Medulla oblongata (tissue), 1 donor: ENCODE measurements around the gene PDE6G.
"Not testable (repeated sequence)": the region's sequence is repeated elsewhere in the genome, so short reads cannot be mapped to it uniquely, and the experiment has no call there.

Experiments
- DNase-seq: peaks from one replicate; pipeline ENCODE4 v3.0.0-alpha.2; 2015; ENCODE audit errors: extremely low spot score

Gene PDE6G

DNA sequence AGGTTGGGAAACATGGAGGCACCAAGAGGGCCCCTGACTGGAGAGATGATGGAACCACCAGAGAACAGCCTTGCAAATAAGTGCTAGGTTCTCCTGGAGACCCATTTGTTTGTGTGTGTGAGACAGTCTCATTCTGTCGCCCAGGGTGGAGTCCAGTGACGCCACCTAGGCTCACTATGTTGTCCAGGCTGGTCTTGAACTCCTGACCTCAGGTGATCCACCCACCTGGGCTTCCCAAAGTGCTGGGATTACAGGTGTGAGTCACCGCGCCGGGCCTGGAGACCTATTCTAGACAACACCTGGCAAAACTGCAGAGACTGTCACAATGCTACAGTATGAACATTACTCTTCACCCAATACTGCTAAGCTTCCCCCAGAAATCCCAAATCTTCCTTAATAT lies 20.9 kb downstream of the PDE6G start:
- DNase-seq, result no peak

DNA sequence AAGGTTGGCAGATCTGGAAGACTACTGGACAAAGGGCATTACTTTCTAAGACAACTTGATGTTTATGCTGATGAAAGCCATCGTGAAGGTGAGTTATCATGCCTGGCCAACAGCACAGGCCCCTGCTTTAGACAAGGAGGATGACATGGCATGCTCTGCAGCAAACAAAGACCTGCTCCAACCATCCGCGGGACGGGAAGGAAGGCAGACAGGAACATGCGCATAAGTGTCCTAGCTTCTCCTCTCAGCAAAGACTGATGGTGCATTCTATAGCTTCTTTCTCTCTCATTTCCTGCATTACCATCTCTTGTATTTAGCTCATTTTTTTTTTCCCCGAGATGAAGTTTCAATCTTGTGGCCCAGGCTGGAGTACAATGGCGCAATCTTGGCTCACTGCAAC lies 24.9 kb downstream of the PDE6G start:
- no peak for DNase-seq

DNA sequence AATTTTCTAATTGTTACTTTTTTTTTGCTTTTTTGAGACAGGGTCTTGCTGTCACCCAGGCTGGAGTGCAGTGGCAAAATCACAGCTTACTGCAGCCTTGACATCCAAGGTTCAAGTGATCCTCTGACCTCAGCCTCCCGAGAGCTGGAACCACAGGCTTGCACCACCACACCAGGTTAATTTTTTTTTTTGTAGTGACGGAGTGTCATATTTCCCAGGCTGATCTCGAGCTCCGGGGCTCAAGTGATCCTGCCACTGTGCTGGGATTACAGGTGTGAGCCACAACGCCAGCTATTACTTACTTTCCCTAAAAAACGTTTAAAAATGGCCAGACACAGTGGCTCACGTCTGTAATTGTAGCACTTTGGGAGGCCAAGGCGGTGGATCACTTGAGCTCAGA lies 26.1 kb downstream of the PDE6G start:
- no peak for DNase-seq

DNA sequence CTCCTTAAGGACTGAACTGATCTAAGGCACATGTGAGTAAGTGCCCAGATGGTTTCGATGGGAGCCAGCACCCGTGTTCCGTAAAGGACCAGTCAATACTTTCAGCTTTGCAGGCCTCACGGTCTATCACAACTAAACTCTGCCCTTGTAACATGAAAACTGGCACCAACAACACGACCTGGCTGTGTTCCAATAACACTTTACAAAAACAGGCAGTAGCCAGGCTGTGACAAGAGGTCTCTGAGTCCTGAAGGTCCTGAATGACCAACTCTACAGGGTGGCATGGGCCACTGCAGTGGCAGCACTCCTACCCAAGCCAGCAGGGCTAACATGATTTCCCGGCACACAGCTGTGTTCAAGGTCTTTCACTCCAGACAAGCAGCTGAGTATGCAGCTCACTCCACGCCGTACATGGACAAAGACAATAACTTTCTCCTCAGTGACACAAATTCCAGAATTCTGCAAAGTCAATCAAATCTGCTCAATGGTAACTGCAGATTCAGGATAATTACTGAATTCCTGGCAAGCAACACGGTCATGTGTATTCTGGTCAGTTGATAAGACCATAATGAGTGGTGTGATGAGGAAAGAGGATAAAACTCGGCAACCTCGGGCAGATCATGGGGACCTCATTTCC lies 34.7 kb downstream of the PDE6G start:
- peak; percentile 7 for DNase-seq

DNA sequence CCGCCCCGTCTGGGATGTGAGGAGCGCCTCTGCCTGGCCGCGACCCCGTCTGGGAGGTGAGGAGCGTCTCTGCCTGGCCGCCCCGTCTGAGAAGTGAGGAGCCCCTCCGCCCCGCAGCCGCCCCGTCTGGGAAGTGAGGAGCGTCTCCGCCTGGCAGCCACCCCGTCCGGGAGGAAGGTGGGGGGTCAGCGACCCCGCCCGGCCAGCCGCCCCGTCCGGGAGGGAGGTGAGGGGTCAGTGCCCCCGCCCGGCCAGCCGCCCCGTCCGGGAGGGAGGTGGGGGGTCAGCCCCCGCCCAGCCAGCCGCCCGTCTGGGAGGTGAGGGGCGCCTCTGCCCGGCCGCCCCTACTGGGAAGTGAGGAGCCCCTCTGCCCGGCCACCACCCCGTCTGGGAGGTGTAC lies 38.0 kb downstream of the PDE6G start:
- not testable (repeated sequence) for DNase-seq

DNA sequence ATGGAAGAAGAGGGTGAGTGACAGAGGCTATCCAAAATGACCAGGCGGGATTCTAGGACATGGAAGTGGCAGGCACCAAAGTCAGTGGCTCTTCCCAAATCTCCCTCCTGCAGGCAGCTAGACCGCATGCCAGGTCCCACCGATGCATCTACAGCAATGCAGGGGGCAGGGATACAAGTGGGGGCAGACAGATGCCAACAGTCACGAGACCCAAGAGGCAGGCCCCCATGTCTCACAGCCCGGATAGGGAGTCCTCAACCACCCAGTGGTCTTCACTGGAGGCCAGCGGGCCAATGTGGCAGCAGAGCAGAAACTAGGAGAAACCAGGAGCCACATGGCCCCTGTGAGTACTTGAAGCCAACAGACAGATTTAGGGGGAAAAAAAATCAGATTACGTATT lies 39.5 kb downstream of the PDE6G start:
- DNase-seq, result no peak

DNA sequence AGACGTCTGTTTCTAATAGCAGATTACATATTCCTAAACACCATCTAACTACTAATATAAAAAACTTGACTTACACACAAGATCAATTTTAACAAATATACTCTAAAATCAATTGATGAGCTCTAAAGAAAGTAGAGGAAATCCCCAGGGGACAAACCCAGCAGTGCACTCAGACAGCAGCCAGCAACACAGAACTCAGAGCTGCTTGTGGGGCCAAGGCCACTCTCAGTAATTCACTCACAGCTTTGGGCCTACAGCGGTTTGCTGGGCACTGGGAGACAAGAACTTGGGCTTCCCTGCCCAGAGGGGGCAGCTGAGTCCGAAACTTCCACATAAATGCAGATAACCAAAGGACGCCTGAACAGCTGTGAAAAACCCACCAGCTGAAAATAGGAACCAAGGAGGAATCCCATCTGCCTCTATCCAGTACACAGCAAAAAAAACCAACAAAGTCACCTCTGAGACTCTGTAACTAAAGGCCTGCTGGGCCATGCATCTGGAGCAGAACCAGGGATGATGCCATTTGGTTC lies 40.9 kb downstream of the PDE6G start:
- DNase-seq, result no peak

DNA sequence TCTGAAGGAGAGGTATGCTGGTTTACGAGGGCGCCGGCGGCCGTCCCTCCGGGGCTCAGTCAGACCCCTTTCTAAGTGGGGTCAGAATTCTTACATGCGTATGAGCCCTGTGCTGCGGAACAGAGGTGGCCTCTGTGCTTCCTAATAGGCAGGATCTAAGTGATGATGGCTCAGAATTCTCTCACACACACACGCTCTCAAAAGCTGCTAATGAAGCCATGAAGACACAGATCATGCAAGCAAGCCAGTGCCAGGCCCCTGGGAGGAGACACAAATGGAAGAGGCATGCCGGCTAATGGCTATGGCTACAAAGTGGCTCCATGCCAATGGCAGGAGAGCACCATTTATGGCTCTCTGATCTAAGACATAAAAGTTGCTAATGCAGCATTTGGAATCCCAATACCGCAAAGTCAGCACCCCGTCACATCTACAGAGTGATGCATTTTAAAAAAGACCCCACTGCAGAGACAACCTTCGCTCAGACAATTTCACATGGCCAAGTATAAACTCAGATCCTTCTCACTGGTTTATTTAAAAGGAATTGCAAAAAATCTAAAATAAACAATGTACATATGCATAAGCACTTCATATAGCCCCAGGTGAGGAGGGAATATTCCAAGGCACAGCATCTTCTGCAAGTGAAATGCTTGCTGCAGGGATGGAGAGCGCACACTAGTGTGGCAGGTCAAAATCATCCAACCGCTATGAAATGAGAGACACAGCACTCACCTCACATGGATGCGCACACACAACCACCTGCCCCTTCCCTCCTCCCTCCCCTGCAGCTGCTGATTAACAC lies 44.0 kb downstream of the PDE6G start:
- DNase-seq, result no peak

DNA sequence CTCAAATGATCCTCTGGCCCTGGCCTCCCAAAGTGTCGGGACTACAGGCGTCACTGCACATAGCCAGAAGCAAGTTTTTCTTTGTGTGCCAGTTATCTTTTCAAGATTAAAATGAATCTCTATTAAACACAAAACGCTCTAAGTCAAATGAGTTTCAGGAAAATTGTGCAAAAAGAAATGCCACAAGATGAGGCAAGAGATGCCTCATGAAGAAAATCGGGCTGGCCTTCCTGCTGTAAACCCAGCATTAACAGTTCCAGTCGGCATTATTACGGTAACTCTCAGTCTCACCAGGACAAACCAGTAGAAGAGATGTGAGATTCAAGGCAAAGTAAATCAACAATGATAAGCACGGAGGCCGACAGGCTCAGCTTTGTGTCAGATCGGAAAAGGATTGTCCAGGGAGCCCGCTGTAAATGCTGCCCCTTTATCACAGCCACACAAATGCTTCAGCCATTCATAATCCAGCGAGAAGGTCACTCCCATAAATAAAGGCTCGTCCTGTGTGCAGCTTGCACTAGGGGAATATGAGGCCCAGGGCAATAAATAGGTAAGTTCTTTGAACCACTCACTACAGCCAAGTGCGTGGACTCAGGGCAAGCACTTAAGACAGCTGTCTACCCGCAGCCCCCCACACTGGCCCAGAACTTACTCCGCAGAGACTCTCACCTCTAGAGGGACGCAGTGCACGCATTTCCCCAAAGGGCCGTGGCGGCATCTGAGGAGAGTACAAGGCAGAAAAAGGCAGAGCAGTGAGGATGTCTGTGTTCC lies 46.6 kb downstream of the PDE6G start:
- DNase-seq, result no peak

DNA sequence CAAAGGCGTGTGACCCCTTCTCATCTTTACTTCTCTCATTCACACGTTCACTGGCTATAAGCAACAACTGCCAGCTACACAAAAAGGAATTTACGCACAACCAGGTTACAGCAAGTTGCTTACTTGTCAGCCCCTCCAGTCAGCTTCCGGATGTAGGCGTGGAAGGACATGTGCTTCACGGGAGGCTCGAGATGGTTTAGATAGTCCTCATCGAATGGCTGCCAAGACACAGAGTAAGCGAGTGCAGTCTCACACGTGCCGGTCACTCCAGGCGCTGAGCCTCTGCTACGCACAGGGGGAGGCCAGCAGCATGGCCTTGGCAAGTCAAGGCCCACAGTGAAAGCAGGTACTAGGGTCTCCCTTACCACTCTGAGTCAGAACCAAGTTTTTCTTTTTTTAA lies 47.7 kb downstream of the PDE6G start:
- DNase-seq, result no peak

DNA sequence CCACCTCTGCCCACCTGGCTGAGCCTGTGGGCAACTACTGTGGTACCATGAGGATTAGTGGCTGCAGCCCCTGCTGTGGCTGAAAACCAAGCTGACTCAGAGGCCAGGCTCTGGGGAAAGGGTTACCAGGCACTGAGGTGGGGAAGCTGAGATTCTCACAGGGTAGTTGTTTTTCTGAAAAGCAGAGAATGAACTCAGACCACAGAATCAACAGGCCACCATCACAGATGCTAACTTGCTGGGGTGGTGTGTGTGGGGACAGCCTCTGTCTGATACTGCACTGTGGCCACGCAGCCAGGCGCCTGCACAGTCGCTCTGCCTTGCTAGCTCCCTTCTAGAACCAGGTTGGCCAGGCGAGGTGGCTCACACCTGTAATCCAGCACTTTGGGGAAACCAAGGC lies 48.3 kb downstream of the PDE6G start:
- no peak for DNase-seq

DNA sequence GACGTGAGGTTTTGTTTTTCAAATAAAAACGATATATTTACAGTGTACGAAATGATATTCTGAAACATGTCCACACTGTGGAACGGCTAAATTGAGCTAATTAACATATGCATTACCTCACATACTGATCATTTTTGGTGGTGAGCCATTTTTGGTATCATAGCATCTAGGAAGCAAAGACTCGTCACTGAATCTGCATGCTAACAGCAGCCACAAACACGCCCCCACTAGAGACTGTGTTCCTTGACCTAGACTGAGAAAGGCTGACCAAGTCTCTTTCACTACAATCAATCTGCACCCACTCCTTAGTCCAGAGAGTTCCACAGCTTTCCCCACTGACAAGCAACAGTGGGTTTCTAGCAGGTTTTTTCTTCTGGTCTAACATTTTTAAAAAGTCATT lies 48.9 kb downstream of the PDE6G start:
- DNase-seq, result no peak

DNA sequence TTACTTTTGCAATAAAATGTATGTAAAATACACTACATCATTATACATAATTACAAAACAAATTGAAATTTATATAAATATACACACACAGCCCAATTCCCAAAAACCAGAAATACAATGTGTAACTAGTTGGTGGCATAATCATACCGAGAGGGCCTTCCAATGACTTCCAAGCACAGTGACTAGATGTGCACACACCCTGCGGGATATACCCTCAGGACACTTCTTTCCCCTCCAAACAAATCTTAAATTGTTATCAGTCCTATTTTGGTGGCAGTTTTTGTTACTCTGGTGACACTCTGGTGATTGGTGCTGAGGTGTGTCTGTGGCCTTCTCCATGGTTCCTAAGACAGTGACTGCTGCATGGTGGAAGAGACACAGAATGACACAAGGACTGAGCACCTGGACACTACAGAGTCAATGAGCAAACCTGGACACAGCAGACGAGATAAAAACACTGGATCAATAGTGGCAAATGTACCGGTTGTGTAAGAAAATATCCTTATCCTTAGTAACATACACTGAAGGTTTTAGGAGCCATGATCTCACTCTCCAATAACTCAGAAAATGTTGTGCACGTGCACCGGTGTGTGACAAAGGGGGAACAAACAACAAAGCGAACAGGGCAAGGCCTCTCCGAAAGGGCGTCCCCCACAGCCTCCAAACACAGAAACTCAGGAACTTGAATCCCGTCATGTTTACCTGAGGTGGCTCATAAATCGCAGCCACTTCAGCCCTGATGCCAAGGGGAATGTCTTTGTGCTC lies 52.3 kb downstream of the PDE6G start:
- DNase-seq, result no peak

DNA sequence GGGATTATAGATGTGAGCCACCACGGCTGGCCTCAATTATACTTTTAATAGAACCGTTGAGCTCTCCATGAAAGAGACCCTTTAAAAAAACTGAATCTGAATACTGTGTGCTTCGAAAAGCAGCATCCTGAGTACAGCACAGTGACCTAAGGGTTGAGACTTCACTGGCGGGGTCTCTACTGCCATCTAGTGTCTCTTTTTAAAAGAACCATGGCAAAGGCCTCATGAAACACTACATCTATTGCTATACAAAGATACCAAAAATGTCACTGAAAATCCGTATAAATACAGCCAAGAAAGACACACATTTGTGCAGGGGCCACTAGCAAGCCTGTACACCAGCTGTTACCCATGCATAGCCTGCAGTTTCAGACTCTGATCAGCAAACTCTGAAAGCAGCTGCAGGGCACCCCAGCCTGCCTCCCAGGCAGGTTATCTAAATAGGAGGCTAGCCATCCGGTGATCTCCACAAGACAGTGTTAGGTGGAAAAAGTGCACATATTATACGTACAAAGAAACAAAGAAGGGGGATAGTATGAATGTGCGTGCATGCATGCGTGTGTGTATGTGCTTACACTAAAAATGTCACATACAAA lies 54.7 kb downstream of the PDE6G start:
- DNase-seq, result peak; percentile 80
